Activated naive CD4-positive, alpha-beta T cell treated with anti-CD3 and anti-CD28 coated beads, Interleukin-2, amount 50 U/mL, for 16 hours (primary cell): ENCODE results near the gene GSK3A.
A peak's percentile ranks its signal among the peaks of the same experiment; 100 is the strongest.

Experiments
- DNase-seq: peaks from one replicate; pipeline ENCODE4 v3.0.0-alpha.2; 2020

GSK3A gene

GRCh38 chr19:42279902-42280814, 37.8 kb upstream of the GSK3A start:
- peak; percentile 88 for DNase-seq

- DNase-seq, result no peak
These were observed 36.9 kb upstream of the GSK3A start for GRCh38 chr19:42279155-42279901.

DNA sequence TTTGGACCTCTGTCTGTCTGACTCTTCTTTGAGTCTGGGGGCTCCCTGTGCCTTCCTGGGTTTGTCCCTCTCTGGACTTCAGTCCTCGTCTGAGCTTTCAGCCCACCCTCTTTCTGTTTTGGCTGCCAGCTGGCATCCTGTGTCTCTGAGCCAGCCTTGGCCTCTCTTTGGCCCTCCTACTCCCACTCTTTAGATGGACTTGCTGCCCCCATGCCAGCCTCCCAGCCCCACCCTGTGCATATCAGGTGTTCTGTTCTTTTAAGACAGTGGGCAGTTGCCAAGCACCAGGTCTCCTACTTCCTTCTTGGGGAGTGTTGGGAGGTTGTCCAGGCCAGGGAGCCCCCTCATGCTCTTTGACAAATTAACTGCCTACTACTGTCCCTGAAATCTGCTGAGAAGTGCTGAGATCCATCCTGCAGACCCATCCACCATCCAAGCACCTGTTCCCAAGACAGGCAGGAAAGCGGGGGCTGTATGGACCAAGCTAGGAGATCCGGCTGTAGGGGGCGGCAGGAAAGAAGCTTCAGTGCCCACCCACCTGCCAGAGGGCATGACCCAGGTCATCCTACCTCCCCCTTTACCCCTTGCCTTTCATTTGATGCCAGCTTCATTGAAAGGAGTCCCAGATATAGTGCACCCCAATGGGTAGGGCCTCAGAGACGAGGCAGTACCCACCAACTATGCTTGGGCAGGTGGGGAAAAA, 36.2 kb upstream of the GSK3A start:
- DNase-seq, result no peak

DNA sequence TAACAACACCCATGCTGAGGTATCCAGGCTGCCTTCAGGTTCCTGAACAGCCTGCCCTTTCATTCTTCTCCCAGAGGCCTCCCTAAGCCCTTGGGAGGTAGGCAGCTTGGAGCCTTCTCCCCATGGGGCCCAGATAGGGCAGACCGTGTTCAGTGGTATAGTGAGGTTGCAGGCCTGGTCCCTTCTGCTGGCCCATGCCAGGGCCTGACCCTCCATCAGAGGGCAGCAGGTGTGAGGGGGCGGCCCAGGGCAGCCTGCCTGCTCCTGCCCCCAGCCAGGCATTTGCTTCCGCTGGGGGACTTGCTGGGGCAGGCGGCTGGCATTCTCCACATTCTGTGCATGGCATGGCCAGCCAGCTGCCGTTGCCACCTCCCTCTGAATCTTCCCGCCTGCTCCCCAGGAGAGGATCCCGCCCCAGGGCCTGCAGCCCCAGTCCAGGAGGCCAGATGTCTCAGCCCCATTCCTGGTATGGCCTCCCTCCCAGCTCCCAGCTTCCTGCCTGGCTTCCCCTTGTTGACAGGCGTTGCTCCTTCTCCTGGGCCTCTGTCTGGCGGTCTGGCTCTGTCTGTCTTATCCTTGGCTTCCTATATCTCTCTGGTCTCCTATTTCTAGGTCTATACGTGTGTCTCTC, 35.5 kb upstream of the GSK3A start:
- DNase-seq, result no peak

GRCh38 chr19:42276821-42277220, 34.4 kb upstream of the GSK3A start:
- no peak for DNase-seq

DNA sequence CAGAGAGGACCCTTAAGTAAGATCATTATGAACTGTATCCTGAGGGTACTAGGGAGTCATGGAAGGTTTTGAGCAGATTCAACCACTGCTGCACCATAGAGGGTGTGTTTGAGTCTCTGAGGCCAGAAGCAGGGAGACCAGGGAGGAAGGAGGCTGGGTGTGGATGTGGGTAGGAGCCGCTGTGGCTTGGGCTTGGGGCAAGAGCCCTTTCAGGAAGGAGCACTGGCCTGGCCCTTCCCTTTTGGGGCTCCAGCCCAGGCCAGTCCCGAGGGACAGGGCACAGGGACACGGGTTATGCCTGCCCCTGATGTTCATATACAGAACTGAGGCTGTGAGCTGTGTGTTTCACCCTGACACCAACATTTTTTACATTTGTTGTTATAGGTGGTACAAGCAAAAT, 33.9 kb upstream of the GSK3A start:
- DNase-seq, result no peak

DNA sequence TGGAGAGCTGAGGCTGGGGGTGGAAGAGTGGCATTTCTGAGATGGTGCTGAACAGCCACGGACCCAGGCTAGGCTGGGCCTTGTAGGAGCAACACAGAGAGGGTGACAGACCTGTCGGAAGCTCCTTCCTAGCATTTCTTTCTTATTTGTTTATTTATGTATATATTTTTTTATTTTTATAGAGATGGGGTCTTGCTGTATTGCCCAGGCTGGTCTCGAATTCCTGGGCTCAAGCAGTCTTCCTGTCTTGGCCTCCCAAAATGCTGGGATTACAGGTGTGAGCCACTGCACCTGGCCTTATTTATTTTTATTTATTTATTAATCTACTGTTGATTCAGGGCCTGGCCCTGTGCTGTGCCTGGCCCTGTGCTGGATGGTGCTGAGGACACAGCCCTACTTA, 33.1 kb upstream of the GSK3A start:
- DNase-seq, result no peak

GRCh38 chr19:42275103-42275502, 32.7 kb upstream of the GSK3A start:
- no peak for DNase-seq

- DNase-seq, result no peak
These were observed 31.8 kb upstream of the GSK3A start for GRCh38 chr19:42274065-42274682.

- DNase-seq, result no peak
These were observed 31.1 kb upstream of the GSK3A start for GRCh38 chr19:42273407-42274064.

- no peak for DNase-seq
These were observed 30.6 kb upstream of the GSK3A start for GRCh38 chr19:42272989-42273406.

GRCh38 chr19:42272535-42272897, 30.1 kb upstream of the GSK3A start:
- DNase-seq, result no peak

- no peak for DNase-seq
These were observed 29.6 kb upstream of the GSK3A start for GRCh38 chr19:42271861-42272534.

GRCh38 chr19:42271045-42271419, 28.6 kb upstream of the GSK3A start:
- no peak for DNase-seq

DNA sequence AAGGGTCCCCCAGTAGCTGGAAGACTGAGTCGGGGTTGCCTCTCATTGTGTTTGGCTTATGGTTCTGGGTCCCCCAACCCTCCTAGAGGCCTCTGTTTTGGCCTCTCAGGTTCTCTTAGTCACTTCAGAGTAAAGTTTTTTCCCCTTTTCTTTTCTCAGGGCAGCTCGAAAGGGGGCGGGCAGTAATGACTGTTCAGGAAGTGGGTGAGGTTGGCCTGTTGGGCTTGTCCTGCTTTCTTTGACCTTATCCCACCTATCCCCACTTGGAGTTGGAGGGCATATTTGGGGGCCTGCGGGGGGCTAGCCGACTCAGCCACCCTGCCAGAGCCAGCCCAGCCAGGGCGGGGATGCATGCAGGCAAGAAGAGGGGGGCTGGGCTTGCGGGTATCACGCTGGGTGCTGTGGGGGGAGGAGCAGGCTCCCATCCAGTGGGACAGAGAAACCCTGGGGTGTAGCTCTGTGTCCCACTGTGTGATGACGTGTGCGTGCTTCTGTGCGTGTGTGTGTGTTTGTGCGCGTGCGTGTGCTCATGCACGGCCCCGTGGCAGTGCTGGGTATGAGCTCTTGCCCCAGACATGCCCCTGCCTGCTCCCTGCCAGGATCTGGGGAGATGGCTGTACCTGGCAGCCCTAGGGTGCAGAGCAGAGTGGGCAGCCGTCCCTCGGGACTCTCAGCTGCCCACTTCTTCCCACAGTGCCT, 28.1 kb upstream of the GSK3A start:
- DNase-seq, result peak; percentile 67

- DNase-seq, result no peak
These were observed 27.3 kb upstream of the GSK3A start for GRCh38 chr19:42269478-42270345.

GRCh38 chr19:42268704-42269477, 26.5 kb upstream of the GSK3A start, which contains the start of gene CIC:
TSS of gene CIC (plus strand) at chr19:42269252. CDS start at chr19:42271784, 2,532 bp downstream.
- DNase-seq, result peak; percentile 99

- DNase-seq, result peak; percentile 98
These were observed 25.8 kb upstream of the GSK3A start for GRCh38 chr19:42268142-42268703.
